Dermis blood vessel endothelial cell (primary cell): Measurements from ENCODE around the gene ENPEP. TPM values are rescaled to one million over a fixed set of nuclear protein-coding genes. Genes with fewer than 3 reads are reported as not detected.

ENCODE experiments used
- DNase-seq: peaks from one replicate; pipeline ENCODE4 v3.0.0; 2010
- total RNA-seq: library from RNA; depleted of rRNA; stranded (reverse); fragments of >200 nt; gene quantifications from 2 replicates; pipeline ENCODE4 v1.2.3, GENCODE V29; 2014

Gene ENPEP
- total RNA-seq, 1 donor from 2014 or later: 1.5 TPM

GRCh38 chr4:110610940-110611831 is 135.2 kb downstream of the ENPEP start:
- no peak for DNase-seq

GRCh38 chr4:110611968-110612447 is 136.1 kb downstream of the ENPEP start:
- no peak for DNase-seq

- no peak for DNase-seq
Measured at GRCh38 chr4:110612631-110613269, 136.8 kb downstream of the ENPEP start.

GRCh38 chr4:110613745-110614144 is 137.8 kb downstream of the ENPEP start:
- DNase-seq: no peak

GRCh38 chr4:110614173-110614963 is 138.4 kb downstream of the ENPEP start:
- DNase-seq: no peak

Other genes starting within 250 kb of the ENPEP start
- not detected in 2 replicates for gene PITX2, start 146.9 kb downstream of the ENPEP start, total RNA-seq